Measurements from ENCODE around the gene TAAR5. TPM values are rescaled to one million over a fixed set of nuclear protein-coding genes. Genes with fewer than 3 reads are reported as not detected.
"Not testable (repeated sequence)": the region's sequence is repeated elsewhere in the genome, so short reads cannot be mapped to it uniquely, and the experiment has no call there.

TAAR5 gene
- total RNA-seq, 1 donor from 2014 or later = not detected

DNA sequence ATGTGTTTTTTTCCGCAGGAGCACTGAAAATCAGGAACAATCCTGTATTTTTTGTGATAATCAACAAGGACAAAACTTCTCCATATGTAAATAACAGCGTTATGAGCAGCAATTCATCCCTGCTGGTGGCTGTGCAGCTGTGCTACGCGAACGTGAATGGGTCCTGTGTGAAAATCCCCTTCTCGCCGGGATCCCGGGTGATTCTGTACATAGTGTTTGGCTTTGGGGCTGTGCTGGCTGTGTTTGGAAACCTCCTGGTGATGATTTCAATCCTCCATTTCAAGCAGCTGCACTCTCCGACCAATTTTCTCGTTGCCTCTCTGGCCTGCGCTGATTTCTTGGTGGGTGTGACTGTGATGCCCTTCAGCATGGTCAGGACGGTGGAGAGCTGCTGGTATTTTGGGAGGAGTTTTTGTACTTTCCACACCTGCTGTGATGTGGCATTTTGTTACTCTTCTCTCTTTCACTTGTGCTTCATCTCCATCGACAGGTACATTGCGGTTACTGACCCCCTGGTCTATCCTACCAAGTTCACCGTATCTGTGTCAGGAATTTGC lies 19.2 kb downstream of the TAAR5 start, which contains the start of gene TAAR6:
Gene TAAR6 (plus strand): TSS at position 102 of the 557 bp plus-strand sequence. CDS start 0 bp downstream, at position 102.
- DNase-seq (ENCODE audit: low read depth) = no peak
- TF ChIP-seq, protein P1, sequence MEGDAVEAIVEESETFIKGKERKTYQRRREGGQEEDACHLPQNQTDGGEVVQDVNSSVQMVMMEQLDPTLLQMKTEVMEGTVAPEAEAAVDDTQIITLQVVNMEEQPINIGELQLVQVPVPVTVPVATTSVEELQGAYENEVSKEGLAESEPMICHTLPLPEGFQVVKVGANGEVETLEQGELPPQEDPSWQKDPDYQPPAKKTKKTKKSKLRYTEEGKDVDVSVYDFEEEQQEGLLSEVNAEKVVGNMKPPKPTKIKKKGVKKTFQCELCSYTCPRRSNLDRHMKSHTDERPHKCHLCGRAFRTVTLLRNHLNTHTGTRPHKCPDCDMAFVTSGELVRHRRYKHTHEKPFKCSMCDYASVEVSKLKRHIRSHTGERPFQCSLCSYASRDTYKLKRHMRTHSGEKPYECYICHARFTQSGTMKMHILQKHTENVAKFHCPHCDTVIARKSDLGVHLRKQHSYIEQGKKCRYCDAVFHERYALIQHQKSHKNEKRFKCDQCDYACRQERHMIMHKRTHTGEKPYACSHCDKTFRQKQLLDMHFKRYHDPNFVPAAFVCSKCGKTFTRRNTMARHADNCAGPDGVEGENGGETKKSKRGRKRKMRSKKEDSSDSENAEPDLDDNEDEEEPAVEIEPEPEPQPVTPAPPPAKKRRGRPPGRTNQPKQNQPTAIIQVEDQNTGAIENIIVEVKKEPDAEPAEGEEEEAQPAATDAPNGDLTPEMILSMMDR (conservative IDR thresholded peaks at IDR 0.05; ENCODE audit: low read depth, low read length) = no peak
- no peak within 1 kb of the TSS for H3K4me3 ChIP-seq (ENCODE audit: low read depth, low read length)

DNA sequence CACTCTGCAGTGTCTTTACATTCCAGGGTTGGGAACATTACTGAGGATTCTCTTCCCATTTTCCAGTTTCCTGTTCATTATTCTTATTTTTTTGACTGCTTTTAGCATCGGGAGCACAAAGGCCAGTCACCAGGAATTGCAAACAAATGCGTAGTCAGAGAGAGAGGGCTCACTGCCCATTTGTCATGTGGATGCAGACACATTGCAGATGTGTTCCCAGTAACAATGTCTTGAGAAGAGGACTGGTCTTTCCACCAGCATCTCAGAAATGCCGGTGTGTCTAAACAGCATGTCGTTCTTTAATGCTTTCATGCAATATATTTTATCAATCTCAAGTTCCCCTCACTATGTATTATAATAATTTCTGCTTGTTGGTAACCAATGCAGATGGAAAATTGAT lies 20.4 kb downstream of the TAAR5 start:
- TF ChIP-seq, protein P1 (conservative IDR thresholded peaks at IDR 0.05; ENCODE audit: low read depth, low read length) = no peak
- DNase-seq (ENCODE audit: low read depth) = no peak
- H3K4me3 ChIP-seq (ENCODE audit: low read depth, low read length) = no peak overlapping the region

DNA sequence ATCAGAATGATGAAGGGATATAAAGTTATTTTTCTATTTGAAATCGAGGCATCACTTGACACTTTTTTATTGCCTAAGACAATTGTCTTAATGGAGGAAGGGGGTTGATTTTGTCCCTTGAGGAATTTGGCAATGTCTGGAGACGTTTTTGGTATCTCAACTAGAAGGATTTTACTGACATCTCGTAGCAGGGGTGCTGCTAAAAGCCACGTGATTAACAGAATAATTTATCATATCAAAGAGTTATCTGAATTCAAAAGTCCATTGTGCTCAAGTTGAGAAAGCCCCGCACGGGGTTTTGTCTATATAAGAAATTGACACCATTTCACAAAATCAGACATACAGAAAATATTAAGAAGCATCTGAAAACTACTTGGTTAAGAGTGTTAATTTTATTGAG lies 20.9 kb downstream of the TAAR5 start:
- no peak for DNase-seq (ENCODE audit: low read depth)
- TF ChIP-seq, protein P1 (conservative IDR thresholded peaks at IDR 0.05; ENCODE audit: low read depth, low read length) = no peak
- no peak overlapping the region for H3K4me3 ChIP-seq (ENCODE audit: low read depth, low read length)

- TF ChIP-seq, protein P1 (conservative IDR thresholded peaks at IDR 0.05; ENCODE audit: low read depth, low read length) = no peak
- DNase-seq (ENCODE audit: low read depth) = no peak
- H3K4me3 ChIP-seq (ENCODE audit: low read depth, low read length) = no peak overlapping the region
These were observed 22.0 kb downstream of the TAAR5 start for GRCh38 chr6:132567566-132567965.

- no peak for DNase-seq (ENCODE audit: low read depth)
- no peak overlapping the region for H3K4me3 ChIP-seq (ENCODE audit: low read depth, low read length)
- TF ChIP-seq, protein P1 (conservative IDR thresholded peaks at IDR 0.05; ENCODE audit: low read depth, low read length) = no peak
These were observed 23.1 kb downstream of the TAAR5 start for GRCh38 chr6:132566404-132566803.

GRCh38 chr6:132560087-132560486 lies 29.5 kb downstream of the TAAR5 start:
- DNase-seq (ENCODE audit: low read depth); H3K4me3 ChIP-seq (ENCODE audit: low read depth, low read length): not testable (repeated sequence)

- DNase-seq (ENCODE audit: low read depth) = no peak
- no peak within 1 kb of the TSS for H3K4me3 ChIP-seq (ENCODE audit: low read depth, low read length)
- TF ChIP-seq, protein P1 (conservative IDR thresholded peaks at IDR 0.05; ENCODE audit: low read depth, low read length) = no peak
These were observed 37.2 kb downstream of the TAAR5 start, which contains the start of gene TAAR8 for GRCh38 chr6:132552372-132552771. Gene TAAR8, plus strand, starts transcription at chr6:132552672. Its CDS starts 21 bp downstream, at chr6:132552693.

Data from epithelial cell of proximal tubule (primary cell).